ENCODE results near the gene LRRK1. TPM values are rescaled to one million over a fixed set of nuclear protein-coding genes. Genes with fewer than 3 reads are reported as not detected.

LRRK1 gene
- total RNA-seq, 4 donors from 2014 or later: 14.8 to 29.3 (median 19.1) TPM

- 89 to 98% methylated on average over 11 of the region's 11 CpGs for WGBS, 2 donors
- TF ChIP-seq CTCF (IDR thresholded peaks at IDR 0.05): no peak
- no peak for TF ChIP-seq POLR2A (IDR thresholded peaks at IDR 0.05)
- intact Hi-C loops (cut with DNase I; ENCODE audit: low total_unique reads): no loop called here
- peak in 1 of 2 donors; percentile 37 for DNase-seq (ENCODE audit: low spot score in 2 of 2)
- H3K4me3 ChIP-seq (ENCODE audit: low read depth, poor library complexity, severe bottlenecking): no peak overlapping the region
These were observed 125.6 kb downstream of the LRRK1 start for GRCh38 chr15:101044625-101045235.

GRCh38 chr15:101045236-101045646 lies 126.1 kb downstream of the LRRK1 start:
- no peak for DNase-seq (ENCODE audit: low spot score in 2 of 2)
- no peak overlapping the region for H3K4me3 ChIP-seq (ENCODE audit: low read depth, poor library complexity, severe bottlenecking)
- TF ChIP-seq CTCF (IDR thresholded peaks at IDR 0.05): no peak
- no peak for TF ChIP-seq POLR2A (IDR thresholded peaks at IDR 0.05)
- WGBS, 2 donors: 90 to 95% methylated on average over 14 of the region's 14 CpGs
- intact Hi-C loops (cut with DNase I; ENCODE audit: low total_unique reads): no loop called here

GRCh38 chr15:101045835-101046691 lies 126.9 kb downstream of the LRRK1 start:
- no peak overlapping the region for H3K4me3 ChIP-seq (ENCODE audit: low read depth, poor library complexity, severe bottlenecking)
- WGBS, 2 donors: 80 to 86% methylated on average over 19 of the region's 19 CpGs
- DNase-seq (ENCODE audit: low spot score in 2 of 2): peak; percentile 10 to 65
- TF ChIP-seq POLR2A (IDR thresholded peaks at IDR 0.05): no peak
- intact Hi-C loops (cut with DNase I; ENCODE audit: low total_unique reads): no loop called here

GRCh38 chr15:101046826-101047225 lies 127.7 kb downstream of the LRRK1 start:
- intact Hi-C loops (cut with DNase I; ENCODE audit: low total_unique reads): no loop called here
- 74 to 85% methylated on average over 7 of the region's 7 CpGs for WGBS, 2 donors
- DNase-seq (ENCODE audit: low spot score in 2 of 2): peak in 1 of 2 donors; percentile 25
- H3K4me3 ChIP-seq (ENCODE audit: low read depth, poor library complexity, severe bottlenecking): no peak overlapping the region
- TF ChIP-seq CTCF (IDR thresholded peaks at IDR 0.05): no peak
- TF ChIP-seq POLR2A (IDR thresholded peaks at IDR 0.05): no peak

- 84% methylated on average over 22 of the region's 22 CpGs for WGBS, 2 donors
- H3K4me3 ChIP-seq (ENCODE audit: low read depth, poor library complexity, severe bottlenecking): no peak overlapping the region
- TF ChIP-seq POLR2A (IDR thresholded peaks at IDR 0.05) (no peak), CTCF (IDR thresholded peaks at IDR 0.05) (no peak)
- intact Hi-C loops (cut with DNase I; ENCODE audit: low total_unique reads): no loop called here
- peak; percentile 2 to 52 for DNase-seq (ENCODE audit: low spot score in 2 of 2)
These were observed 128.2 kb downstream of the LRRK1 start for GRCh38 chr15:101047301-101047781.

- intact Hi-C loops (cut with DNase I; ENCODE audit: low total_unique reads): no loop called here
- TF ChIP-seq CTCF (IDR thresholded peaks at IDR 0.05) (no peak), POLR2A (IDR thresholded peaks at IDR 0.05) (no peak)
- 80 to 82% methylated on average over 7 of the region's 7 CpGs for WGBS, 2 donors
- H3K4me3 ChIP-seq (ENCODE audit: low read depth, poor library complexity, severe bottlenecking): no peak overlapping the region
- DNase-seq (ENCODE audit: low spot score in 2 of 2): peak; percentile 3 to 68
These were observed 129.0 kb downstream of the LRRK1 start for GRCh38 chr15:101048176-101048575.
